Measurements from ENCODE around the gene LRRC74A. TPM values are rescaled to one million over a fixed set of nuclear protein-coding genes. Genes with fewer than 3 reads are reported as not detected.

LRRC74A gene
- total and polyA plus RNA-seq, 9 of the 15 experiments (the other 6 are each of a cell fraction or from before 2014, with no cell fraction given) = not detected

DNA sequence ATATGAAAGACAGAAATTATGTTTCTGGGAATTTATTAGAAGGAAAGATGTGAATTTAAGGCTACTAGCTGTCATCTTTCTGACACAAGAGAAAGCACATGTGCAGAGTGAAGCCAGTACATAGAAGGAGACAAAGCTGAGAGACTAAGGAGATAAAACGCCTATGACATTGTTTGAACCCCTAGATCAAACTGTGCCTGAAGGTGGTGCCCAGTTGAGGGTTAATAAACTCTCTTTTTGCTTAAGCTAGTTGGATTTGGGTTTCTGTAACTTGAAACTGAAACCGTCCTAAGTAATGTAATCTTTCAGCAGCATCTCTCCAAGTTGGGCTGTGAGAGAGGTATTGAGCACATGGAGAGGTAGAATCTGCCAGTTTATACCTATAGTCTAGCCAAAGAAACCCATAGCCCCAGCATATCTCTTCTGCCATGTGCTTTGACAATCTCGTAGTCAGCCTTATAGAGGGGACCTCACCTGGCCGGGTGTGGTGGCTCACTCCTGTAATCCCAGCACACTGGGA lies 84.2 kb downstream of the LRRC74A start:
- Histone ChIP-seq H3K9me3 (replicated peaks; ENCODE audit: control insufficient read depth, insufficient read depth, low read depth, low read length) (no peaks in the 10 kb centered on the region), H4K20me1 (replicated peaks; ENCODE audit: control insufficient read depth, insufficient read depth, low read length) (no peaks in the 10 kb centered on the region), H3K4me2 (ENCODE audit: insufficient read depth, low read length) (no peak overlapping the region), H3K4me3 (no peak overlapping the region), H3K36me3 (ENCODE audit: control insufficient read depth, insufficient read depth, low read length) (no peaks in the 10 kb centered on the region), H3K9me1 (ENCODE audit: control insufficient read depth, insufficient read depth, low read length) (no peaks in the 10 kb centered on the region), H3K4me1 (replicated peaks in 1 of 2; ENCODE audit: control insufficient read depth in 2 of 2, insufficient read depth in 2 of 2, low read length in 2 of 2) (peaks cover 0 to 6% of the 10 kb centered on the region in 2 experiments; a peak in 1 of 5 replicates), H3K27ac (ENCODE audit: extremely low read depth, low read depth, low read length) (no peak overlapping the region), H2AFZ (ENCODE audit: low read depth, low read length) (no peak overlapping the region), H3K27me3 (ENCODE audit: control insufficient read depth in 2 of 2, insufficient read depth in 2 of 2, low read length in 2 of 2) (0 out of 5 replicates have a peak, but pooled peaks cover 0 to under 1% of the 10 kb centered on the region in 2 experiments), H3K79me2 (ENCODE audit: control insufficient read depth, insufficient read depth, low read length) (no peaks in the 10 kb centered on the region), H3K9ac (ENCODE audit: insufficient read depth in 1 of 2, low read depth in 2 of 2, low read length in 2 of 2) (no peak overlapping the region)
- ATAC-seq = no peak
- ChIA-PET POLR2A (interaction anchor here (1.1 kb wide), 1 partner anchor 8 kb away, joined by 5 read pairs; no protein-coding TSS in a partner anchor), CTCF (ENCODE audit: low intra/inter-chr PET ratio) (interaction anchor here (0.8 kb wide), 1 partner anchor 158 kb away, joined by 3 read pairs; no protein-coding TSS in a partner anchor)
- intact Hi-C loops (cut with micrococcal nuclease) (loop anchor here (5.0 to 10.0 kb wide), 2 partner anchors 33 to 114 kb away; partner anchors contain the start of gene IRF2BPL), in situ Hi-C loops (cut with MboI) (loop anchor here (5.0 kb wide), 1 partner anchor 147 kb away; no protein-coding TSS in a partner anchor)
- no TSS peak for BruUV-seq (replicated peaks)
- no peak for FAIRE-seq
- WGBS (ENCODE audit: insufficient coverage, low coverage, missing lambda C conversion rate) = 12% methylated on average over 4 of the region's 4 CpGs
- no peak for DNase-seq (ENCODE audit: extremely low read depth in 1 of 4, low spot score in 3 of 4)
- TF ChIP-seq, protein P1, sequence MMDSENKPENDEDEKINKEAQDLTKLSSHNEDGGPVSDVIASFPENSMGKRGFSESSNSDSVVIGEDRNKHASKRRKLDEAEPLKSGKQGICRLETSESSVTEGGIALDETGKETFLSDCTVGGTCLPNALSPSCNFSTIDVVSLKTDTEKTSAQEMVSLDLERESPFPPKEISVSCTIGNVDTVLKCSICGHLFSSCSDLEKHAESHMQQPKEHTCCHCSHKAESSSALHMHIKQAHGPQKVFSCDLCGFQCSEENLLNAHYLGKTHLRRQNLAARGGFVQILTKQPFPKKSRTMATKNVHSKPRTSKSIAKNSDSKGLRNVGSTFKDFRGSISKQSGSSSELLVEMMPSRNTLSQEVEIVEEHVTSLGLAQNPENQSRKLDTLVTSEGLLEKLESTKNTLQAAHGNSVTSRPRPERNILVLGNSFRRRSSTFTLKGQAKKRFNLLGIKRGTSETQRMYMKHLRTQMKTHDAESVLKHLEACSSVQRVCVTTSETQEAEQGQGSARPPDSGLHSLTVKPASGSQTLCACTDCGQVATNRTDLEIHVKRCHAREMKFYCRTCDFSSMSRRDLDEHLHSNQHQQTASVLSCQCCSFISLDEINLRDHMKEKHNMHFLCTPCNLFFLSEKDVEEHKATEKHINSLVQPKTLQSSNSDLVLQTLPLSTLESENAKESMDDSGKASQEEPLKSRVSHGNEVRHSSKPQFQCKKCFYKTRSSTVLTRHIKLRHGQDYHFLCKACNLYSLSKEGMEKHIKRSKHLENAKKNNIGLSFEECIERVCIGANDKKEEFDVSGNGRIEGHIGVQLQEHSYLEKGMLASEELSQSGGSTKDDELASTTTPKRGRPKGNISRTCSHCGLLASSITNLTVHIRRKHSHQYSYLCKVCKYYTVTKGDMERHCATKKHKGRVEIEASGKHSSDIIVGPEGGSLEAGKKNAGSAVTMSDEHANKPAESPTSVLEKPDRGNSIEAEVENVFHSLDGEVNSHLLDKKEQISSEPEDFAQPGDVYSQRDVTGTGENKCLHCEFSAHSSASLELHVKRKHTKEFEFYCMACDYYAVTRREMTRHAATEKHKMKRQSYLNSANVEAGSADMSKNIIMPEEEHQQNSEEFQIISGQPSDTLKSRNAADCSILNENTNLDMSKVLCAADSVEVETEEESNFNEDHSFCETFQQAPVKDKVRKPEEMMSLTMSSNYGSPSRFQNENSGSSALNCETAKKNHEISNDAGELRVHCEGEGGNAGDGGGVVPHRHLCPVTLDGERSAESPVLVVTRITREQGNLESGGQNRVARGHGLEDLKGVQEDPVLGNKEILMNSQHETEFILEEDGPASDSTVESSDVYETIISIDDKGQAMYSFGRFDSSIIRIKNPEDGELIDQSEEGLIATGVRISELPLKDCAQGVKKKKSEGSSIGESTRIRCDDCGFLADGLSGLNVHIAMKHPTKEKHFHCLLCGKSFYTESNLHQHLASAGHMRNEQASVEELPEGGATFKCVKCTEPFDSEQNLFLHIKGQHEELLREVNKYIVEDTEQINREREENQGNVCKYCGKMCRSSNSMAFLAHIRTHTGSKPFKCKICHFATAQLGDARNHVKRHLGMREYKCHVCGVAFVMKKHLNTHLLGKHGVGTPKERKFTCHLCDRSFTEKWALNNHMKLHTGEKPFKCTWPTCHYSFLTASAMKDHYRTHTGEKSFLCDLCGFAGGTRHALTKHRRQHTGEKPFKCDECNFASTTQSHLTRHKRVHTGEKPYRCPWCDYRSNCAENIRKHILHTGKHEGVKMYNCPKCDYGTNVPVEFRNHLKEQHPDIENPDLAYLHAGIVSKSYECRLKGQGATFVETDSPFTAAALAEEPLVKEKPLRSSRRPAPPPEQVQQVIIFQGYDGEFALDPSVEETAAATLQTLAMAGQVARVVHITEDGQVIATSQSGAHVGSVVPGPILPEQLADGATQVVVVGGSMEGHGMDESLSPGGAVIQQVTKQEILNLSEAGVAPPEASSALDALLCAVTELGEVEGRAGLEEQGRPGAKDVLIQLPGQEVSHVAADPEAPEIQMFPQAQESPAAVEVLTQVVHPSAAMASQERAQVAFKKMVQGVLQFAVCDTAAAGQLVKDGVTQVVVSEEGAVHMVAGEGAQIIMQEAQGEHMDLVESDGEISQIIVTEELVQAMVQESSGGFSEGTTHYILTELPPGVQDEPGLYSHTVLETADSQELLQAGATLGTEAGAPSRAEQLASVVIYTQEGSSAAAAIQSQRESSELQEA (IDR thresholded peaks at IDR 0.05; ENCODE audit: low read depth) = no peak
- no peak for TF ChIP-seq ZNF507 (tag; conservative IDR thresholded peaks at IDR 0.05)
- TF ChIP-seq TFAM (CRISPR knock-in tag; conservative IDR thresholded peaks at IDR 0.05) = no peak
- TF ChIP-seq U2AF2 (optimal IDR thresholded peaks at IDR 0.05; ENCODE audit: low read depth, low read length) = no peak
- no peak for TF ChIP-seq MYC (IDR thresholded peaks at IDR 0.05; ENCODE audit: low read depth, low read length)
- TF ChIP-seq MYC (CRISPR knock-in tag; IDR thresholded peaks at IDR 0.05; ENCODE audit: borderline replicate concordance, low read depth) = no peak
- no peak for TF ChIP-seq ZNF830 (CRISPR knock-in tag; IDR thresholded peaks at IDR 0.05)
- no peak for TF ChIP-seq MCM3 (IDR thresholded peaks at IDR 0.05)
- TF ChIP-seq ZNF717 (CRISPR knock-in tag; IDR thresholded peaks at IDR 0.05) = no peak
- no peak for TF ChIP-seq ZNF780A (CRISPR knock-in tag; IDR thresholded peaks at IDR 0.05)
- no peak for TF ChIP-seq GATAD2A (IDR thresholded peaks at IDR 0.05)
- TF ChIP-seq, protein P2, sequence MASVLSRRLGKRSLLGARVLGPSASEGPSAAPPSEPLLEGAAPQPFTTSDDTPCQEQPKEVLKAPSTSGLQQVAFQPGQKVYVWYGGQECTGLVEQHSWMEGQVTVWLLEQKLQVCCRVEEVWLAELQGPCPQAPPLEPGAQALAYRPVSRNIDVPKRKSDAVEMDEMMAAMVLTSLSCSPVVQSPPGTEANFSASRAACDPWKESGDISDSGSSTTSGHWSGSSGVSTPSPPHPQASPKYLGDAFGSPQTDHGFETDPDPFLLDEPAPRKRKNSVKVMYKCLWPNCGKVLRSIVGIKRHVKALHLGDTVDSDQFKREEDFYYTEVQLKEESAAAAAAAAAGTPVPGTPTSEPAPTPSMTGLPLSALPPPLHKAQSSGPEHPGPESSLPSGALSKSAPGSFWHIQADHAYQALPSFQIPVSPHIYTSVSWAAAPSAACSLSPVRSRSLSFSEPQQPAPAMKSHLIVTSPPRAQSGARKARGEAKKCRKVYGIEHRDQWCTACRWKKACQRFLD (CRISPR knock-in tag; IDR thresholded peaks at IDR 0.05) = no peak
- no peak for TF ChIP-seq SMARCE1 (IDR thresholded peaks at IDR 0.05)
- no peak for TF ChIP-seq TCF3 (CRISPR knock-in tag; IDR thresholded peaks at IDR 0.05)
- TF ChIP-seq PRMT5 (CRISPR knock-in tag; IDR thresholded peaks at IDR 0.05) = no peak

Measured in K562 (cell line).